SKM-1 treated with dmso at 0.1 percent for 144 hours (cell line): ENCODE results near the gene ASAP2.

ENCODE experiments used
- DNase-seq: peaks from one replicate; lab custom pipeline; 2025; ENCODE audit not compliant: unreplicated experiment; lab: John Stamatoyannopoulos, UW

ASAP2 gene

DNA sequence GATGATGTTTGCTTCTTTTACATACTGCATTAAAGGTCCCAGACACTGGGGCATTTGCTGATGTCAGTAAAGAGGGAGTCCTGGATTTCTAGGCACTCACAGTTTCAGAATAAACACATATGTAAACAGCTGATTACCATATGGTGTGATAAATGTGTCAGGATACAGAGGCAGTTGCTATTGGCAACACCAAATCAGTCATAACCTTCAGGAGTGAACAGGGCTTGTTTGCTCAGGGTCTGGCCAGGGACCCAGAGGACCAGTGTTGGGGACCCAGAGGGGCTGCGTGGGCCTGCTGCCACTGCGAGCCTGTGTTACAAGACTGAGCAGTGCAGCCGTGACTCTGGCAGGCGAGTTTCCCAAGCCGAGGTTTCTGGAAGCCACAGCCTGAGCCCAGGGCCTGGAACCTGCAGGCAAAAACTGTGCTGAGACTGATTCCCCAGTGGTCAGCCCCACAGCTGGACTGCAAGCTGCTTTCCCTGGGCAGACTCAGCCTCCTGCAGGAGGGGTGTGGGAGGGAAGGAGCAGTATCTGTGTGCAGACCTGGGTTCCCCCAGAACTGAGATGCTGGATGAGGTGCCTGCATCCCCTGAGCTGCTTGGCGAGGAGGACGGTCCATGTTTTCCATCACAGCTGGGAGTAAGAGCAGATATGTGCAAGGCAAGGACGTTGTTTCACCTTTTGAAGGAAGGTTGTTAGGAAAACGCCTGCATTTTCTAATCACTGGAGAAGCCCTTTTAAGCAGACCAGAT is 23.6 kb downstream of the ASAP2 start:
- DNase-seq, result no peak

DNA sequence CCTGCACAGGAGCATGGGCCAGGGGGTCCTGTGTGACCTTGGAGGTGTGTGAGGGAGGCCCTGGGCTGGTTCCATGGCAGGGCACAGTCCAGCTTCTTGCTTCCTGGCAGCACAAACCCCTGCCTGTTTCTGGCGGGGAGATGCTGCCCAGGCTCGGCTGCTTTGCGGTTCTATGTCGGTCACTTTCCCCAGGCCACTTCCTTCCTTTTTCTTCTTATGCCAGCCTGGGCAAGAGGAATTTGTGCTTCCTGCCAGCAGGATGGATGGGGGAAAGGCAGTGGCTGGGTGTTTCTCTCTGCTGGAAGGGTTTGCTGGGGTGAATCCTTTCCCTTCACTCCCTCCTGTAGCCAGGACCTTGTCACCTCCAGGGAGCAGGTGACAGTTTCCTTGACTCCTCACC is 24.3 kb downstream of the ASAP2 start:
- peak; percentile 86 for DNase-seq

DNA sequence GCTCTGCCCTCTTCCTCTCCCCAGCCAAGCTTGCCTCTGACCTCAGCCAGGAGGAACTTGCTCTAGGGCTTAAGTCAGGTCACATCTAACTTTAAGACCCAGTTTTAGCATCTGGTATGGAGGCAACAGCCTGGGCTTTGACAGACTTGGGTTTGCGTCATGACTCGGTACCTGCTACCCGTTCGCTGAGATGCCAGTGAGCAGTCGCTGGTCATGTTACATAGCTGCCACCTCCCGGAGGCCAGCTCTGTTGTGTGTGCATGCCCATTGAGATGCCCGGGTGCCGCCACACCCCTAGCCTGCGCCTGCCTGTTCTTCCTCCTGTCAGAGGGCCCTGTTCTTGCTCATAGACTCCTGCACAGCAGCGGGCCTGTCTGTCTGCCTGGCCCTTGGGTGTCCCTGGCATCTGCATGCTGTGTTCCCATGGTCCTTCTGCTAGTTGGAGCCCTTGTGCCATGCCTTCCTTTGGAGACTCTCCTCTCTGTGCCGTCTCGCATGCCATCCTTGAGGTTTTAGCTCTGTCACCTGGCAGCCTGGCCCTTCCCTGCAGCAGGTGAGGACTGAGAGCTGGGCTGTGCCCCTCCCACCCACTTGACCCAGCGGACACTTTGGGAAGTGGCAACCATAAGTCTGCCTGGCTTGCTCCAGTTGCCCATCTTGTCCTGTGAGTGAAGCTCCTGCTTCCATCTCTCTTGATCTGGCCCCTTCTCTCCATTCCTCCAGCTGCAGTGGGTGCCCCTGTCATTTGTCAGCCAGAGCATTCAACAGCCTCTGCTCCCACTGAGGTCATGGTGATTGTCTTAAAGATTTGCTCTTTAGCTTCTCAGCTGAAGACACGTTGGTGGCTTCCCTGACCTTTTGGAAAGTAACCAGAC is 24.9 kb downstream of the ASAP2 start:
- DNase-seq, result peak; percentile 71

DNA sequence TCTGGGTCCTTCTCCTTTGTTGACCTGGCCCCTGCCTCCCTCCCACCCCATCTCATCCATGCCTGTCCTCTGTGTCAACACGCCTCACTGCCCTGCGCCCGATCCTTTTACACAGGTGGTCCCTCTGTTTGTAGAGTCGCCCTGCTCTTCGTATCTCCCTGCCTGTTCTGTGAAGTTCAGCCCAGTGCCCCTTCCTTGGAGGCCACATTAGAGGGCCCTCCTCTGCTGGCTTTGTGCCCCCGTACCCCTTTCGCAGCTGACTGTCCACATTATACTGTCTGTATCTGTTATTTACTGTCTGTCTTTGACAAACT is 25.5 kb downstream of the ASAP2 start:
- DNase-seq, result no peak

DNA sequence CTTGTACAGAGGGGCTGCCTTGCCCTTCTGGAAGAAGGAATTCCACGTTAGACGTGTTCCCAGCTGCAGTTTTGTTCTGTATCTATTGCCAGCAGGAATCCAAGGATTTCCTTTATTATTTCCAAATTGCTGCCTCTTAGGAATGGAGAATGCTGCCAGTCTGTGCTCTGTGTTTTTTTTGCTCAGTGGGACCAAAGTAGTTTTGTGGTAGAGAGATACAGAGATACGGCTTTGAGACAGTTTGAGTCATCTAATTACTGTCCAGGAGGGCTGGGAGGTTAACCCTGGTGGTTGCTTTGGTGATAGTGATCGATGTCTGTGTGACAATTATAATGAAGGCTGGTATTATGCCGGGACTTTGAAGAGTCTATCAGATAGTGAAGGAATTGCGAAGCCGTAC is 26.3 kb downstream of the ASAP2 start:
- DNase-seq, result no peak

DNA sequence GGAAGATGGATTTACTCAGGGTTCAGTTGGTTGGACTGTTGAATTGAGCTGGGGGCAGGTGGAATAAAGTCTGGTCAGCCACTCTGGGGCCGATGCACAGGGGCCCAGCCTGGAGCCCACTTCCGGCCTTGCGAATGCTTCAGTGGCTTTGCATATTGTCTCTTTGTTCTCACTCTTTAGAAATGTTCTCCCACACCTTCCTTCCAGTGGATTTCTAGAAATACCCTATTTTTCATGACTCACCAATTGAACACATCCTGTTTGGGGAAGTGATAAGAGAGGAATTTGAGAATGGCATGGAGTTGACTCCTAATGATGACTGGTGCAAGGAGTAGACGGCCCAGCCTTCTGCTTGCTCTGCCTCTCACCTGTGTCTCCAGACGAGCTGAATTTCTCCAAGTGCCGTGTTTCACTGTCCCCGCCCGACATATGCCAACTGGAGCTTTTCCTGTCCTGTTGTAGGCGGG is 28.1 kb downstream of the ASAP2 start:
- DNase-seq, result peak; percentile 28

DNA sequence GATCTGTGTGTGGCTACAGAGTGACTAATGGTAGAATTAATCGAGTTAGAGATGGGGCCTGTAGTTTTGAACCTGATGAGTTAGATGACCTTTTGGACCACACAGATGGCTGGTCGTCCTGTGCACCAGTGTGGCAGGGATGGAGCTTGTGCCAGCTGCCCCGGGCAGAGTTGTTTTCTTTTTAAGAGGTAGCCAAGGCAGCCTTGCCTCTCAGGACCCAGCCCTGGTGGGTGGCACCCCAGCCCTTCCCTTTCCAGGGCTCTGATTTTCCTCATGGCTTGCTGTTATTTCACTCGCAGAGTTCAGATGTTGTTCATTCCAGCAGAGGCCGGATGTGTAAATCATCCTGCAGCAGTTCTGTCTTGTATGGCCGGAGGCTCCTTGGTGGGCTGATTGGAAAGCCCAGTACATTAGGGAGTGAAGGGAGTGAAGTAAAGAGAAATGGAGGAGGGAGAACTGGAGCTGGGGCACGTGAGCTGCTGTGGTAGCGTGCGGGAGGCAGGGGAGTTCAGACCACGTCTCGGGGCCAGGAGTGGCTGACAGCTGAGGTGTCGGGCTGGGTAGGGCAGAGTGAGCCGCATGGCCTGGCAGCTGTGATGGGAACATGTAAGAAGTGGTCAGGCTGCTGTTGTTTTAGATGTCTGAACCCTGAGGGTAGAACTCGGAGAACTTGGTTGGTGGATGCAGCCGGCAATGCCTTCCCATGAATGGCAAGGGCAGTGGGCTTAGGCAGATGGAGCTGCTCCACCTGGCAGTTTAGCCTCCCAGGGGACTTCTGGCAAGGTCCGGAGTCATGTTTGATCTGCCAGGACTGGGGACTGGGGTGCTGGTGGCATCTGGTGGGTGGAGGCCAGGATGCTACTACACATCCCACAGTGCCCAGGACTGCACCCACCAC is 28.8 kb downstream of the ASAP2 start:
- no peak for DNase-seq

DNA sequence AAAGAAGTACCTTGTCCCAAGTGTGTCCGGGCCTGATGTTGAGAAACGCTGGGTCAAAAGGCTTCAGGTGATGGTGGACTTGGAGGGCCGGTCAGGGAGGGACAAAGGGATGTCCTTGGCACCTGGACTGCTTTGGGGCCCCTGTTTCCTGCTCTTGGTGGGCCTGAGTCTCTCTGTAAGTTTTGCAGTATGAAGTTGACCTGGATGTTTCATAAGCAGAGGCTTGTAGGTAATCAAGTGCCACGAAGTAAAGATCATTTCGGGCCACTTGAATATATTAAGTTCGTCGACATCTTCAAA is 29.4 kb downstream of the ASAP2 start:
- no peak for DNase-seq

DNA sequence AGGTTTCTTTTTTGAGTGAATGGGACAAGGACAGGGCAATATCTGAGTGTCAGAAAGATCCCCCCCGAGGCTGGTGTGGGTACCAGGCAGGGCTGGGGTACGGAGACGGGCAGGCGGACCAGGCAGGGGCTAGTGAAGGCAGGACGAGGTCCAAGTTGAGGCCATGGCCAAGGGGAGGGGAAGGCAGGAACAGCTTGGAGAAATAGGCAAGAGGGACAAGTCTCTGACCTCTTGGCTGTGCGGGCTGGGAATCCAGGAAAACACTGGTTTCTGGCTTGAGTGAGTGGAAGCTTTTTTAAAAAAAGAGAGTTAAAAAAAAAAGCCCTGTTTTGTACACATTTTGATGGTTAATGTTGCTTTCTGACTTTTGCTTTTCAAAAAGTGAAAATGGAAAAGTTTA is 30.3 kb downstream of the ASAP2 start:
- DNase-seq, result no peak

DNA sequence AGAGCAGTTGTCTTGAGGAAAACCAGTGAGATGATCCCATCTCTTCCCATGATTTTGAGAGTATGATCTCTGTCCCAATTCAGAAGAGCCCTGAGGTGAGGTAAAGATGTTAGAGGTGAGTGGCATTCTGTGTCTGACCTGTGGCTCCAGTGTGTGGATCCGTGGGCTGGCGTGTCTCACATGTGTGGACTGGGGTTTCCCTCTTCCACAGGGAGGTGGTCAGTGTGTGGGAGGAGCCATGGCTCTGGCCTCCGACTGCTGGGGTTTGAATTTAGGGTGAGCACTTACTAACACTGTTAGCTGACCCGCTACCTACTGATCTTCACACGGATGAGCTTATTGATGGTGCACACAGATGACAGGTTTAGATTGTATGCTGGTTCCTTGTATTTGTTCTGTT is 31.2 kb downstream of the ASAP2 start:
- DNase-seq, result no peak

DNA sequence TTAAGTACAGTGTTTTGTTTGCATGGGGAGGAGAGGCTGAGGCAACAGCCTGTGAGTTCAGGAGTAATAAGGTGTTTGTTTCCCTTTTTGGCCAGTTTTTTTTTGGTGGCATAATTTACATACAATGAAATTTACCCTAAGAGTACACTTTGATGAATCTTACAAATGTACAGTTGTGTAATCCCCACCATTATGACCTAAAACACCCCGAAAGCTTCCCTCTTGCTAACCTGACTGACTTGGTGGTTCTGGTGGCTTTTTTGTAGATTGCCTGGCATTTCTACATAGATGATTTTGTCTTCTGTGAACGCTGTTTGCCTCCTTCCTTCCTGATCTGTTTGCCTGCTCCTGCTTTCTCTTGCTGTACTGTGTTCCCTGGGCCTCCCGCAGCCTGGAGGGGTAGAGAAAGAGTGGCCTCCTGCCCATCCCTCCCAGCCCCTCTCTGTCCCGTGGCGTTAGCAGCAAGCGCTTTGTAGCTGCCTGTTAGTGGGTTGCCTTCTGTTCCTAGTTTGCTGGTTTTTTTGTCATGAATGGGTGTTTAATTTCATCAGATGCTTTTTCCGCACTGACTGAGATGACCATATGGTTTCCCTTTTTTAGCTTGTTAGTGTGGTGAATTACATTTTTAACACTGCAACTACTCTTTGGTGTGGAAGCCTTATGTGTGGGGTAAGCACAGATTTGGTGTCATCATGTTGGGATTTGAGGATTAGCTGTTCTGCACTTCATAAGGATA is 32.1 kb downstream of the ASAP2 start:
- DNase-seq, result peak; percentile 51

DNA sequence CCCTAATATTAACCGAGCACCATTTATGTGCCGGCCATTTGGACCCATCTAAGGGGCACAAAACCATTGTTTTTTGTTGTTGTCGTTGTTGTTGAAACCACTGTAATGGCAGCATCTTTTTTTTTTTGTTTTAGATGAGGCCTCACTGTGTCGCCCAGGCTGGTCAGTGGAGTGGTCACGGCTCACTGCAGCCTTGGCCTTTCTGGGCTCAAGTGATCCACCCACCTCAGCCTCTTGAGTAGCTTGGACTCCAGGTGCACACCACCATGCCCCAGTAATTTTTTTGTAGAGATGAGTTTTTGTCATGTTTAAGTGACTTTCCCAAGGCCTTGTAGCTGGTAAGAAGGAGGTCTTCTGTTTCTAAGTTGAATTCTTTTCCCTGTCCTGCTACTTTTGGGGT is 33.0 kb downstream of the ASAP2 start:
- DNase-seq, result no peak

DNA sequence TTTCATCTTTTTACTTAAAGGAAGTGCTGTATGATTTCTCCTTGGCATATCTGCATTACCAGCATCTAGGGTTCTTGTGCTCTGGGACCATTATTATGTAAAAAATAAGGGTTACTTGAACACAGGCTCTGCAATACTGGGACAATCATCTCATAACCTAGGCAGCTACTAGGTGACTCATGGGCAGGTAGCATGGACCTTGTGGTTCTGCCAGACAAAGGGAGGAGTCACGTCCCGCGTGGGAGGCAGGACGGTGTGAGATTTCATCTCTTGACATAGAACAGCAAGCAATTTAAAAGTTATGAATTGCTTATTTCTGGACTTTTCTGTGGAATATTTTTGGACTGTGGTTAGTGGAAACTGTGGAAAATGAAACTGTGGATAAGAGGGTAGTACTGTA is 34.1 kb downstream of the ASAP2 start:
- DNase-seq, result no peak

DNA sequence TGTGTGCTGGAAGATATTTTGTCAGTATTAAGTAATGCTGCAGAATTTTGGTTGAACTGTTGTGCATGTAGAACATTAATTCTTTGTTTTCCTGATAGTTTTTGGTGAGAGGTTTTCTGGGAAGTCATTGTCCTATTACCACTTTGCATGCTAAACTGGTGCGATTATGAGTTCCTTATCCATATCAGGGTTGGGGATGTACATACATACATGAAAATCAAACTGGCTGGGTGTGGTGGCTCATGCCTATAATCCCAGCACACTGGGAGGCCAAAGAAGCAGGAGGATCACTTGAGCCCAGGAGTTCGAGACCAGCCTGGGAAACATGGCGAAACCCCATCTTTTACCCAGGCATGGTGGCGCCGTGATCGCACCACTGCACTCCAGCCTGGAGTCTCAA is 34.6 kb downstream of the ASAP2 start:
- no peak for DNase-seq

DNA sequence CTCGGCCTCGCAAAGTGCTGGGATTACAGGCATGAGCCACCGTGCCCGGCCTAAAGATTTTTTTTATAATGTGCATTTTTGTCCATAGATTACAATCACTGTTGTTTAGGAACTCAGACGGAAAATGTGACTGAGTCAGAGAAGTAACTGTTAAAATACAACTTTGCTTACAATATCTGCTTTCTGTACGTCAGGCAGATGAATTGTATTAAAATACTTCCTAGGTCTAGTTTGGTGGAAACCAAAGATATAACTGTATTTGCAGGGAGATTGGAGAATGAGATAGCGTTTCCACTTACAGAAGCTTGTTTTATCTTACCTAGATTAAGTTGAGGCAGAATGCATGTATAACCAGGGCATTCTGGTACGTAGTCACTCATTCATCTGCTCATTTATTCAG is 36.7 kb downstream of the ASAP2 start:
- no peak for DNase-seq

DNA sequence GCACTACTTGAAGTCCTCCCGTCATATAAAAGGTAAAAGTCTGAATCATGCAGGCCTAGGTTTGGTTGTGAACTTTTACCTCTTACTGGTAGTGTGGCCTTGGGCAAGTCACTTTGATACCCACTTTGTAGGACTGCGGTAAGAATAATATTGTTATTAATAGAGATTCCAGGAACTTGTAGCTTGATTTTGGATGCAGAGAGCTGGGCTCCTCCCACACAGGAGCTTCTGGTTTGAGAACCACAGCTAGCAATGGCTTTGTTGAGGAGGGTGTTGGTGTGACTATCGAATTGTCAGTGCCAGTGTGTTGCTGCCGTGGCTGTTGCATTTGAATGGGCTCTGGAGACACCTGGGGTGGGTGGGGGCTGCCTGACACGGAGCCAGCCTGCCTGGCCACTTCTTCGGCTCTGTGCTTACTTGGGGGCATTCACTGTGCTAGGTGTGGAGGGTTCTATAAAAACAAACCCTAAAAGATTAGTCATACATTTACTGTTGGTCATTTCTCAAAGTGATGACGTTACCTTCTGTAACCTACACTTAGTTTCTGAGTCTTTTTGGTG is 38.5 kb downstream of the ASAP2 start:
- DNase-seq, result no peak

DNA sequence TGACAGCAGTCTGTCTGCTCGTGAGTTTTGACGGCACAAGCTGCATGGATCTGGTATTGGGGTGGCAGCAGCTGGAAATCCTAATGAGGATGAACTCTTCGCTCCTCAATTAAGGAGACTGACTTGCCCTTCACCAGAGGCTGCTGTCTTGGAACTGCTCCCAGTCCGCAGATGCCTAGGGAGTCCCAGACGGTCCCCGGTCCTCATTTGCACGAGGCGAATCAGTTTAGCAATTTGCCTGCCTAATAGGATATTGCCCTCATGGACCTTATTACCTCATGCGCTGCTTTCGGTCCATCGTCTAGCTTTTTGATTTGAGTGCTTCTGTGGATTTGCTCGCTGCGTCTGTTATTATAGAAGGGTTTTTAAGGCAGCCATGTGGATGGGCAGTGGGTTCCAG is 40.6 kb downstream of the ASAP2 start:
- DNase-seq, result no peak

DNA sequence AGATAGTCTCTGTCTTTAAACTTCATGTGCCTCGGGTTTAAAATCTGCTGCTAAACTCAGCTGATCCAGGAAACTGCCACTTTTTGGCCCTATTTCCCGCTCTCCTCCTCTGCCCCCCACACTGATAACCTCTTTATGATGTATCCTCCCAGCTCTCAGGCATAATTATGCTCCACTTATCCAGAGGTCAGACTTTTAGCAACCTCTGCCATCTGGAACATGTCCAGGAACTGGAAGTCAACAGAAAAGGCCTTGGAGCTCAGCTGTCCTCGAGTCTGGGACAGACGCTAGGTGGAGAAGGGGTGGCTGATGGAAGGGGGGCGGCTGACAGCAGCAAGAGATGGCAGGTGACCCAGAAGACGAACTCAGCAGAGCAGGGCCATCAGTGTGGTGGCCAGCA is 41.2 kb downstream of the ASAP2 start:
- DNase-seq, result no peak

DNA sequence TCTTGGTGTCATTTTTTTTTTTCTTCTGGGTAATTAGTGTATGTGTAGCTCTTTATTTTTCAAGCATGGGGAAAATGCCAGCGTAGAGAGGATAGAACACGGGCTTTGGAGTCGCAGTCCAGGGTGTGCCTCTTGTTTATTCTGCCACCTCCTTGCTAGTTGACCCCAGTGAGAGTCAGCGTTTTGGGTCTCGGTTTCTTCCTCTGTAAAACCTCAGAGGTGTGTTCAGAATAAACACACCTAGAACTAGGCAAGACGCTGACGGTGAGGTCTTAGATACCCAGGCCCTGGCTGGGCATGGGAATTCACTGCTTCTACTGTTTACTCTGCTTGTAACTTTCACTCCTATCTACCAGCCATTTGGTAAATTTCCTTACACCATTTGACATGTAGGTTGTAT is 41.8 kb downstream of the ASAP2 start:
- no peak for DNase-seq

DNA sequence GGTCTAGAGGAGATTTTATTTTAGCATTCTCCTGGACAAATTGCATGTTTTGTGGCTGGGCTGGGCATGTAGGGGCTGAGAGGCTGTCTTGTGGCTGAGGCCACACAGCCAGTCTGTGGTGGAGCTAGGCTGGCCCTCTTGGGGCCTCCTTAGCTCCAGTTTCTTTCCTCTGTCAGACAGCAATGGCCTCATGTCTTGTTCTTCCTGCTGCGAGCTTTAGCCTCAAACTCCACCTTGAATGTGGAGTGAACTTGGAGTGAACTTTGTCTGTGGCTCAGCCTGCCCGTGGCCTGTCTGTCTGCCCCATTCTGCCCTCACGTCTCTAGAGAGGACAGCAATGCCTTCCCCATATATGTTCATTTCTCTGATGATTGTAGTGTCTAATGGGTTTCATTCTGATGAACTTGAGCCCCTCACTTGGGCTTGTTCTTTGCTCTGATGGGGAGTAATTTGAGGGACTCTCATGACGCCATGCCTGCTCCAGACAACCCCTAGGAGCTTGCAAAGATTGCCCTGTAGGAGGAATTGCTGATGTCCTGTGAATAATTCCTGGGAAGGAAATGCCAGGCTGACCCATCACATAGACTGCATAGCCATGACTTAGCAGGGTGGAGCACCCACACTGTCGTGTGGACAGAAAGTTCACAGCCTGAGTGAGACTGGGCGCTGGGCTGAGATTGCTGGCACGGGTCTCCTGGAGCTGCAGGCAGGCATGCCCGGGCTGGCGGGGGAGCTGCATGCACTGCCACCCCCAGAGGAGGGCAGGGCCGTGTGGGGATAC is 42.6 kb downstream of the ASAP2 start:
- DNase-seq, result peak; percentile 58
